Smooth muscle cell of bladder (primary cell): ENCODE data around the gene NGDN. TPM values are rescaled to one million over a fixed set of nuclear protein-coding genes. Genes with fewer than 3 reads are reported as not detected.

Experiments used
- total RNA-seq: library from RNA; depleted of rRNA; stranded (reverse); fragments of >200 nt; gene quantifications from 2 replicates; pipeline ENCODE4 v1.2.3, GENCODE V29; 2014

NGDN gene
- total RNA-seq = 45.9 and 50.8 TPM in 2 replicates

GRCh38 chr14:23469127-23469905, at the start of gene NGDN:
TSS of gene NGDN (plus strand) at chr14:23469703. CDS start at chr14:23469716, 13 bp downstream.

GRCh38 chr14:23435543-23436326, 33.8 kb upstream of the NGDN start, which contains the start of gene MYH7:
TSS of gene MYH7 (minus strand) at chr14:23435660. CDS start at chr14:23433732, 1,928 bp downstream.

Other genes starting within 250 kb of the NGDN start
- gene RNF212B, start 231.8 kb upstream of the NGDN start, total RNA-seq = not detected in 2 replicates
- 4.0 and 6.1 TPM in 2 replicates for gene HOMEZ, start 183.6 kb upstream of the NGDN start, total RNA-seq
- 1.8 and 2.6 TPM in 2 replicates for gene PPP1R3E, start 166.8 kb upstream of the NGDN start, total RNA-seq
- gene BCL2L2, start 162.9 kb upstream of the NGDN start, total RNA-seq = 12.8 and 13.2 TPM in 2 replicates
- 102 and 114 TPM in 2 replicates for gene PABPN1, start 148.2 kb upstream of the NGDN start, total RNA-seq
- gene SLC22A17, start 116.8 kb upstream of the NGDN start, total RNA-seq = 19.5 and 25.0 TPM in 2 replicates
- 1.5 and 3.1 TPM in 2 replicates for gene EFS, start 104.5 kb upstream of the NGDN start, total RNA-seq
- gene IL25, start 96.9 kb upstream of the NGDN start, total RNA-seq = not detected in 2 replicates
- 0.14 and 0.18 TPM in 2 replicates for gene CMTM5, start 92.7 kb upstream of the NGDN start, total RNA-seq
- gene MYH6, start 61.4 kb upstream of the NGDN start, total RNA-seq = not detected in 2 replicates
- not detected in 2 replicates for gene MYH7, start 34.0 kb upstream of the NGDN start, total RNA-seq
- gene ZFHX2, start 82.1 kb downstream of the NGDN start, total RNA-seq = 0.14 and 0.28 TPM in 2 replicates
- 12.5 and 26.9 TPM in 2 replicates for gene THTPA, start 86.6 kb downstream of the NGDN start, total RNA-seq
- 5.4 and 6.7 TPM in 2 replicates for gene AP1G2, start 98.1 kb downstream of the NGDN start, total RNA-seq
- not detected in 2 replicates for gene JPH4, start 109.1 kb downstream of the NGDN start, total RNA-seq
- gene DHRS2, start 166.7 kb downstream of the NGDN start, total RNA-seq = 0.14 and 0.28 TPM in 2 replicates